Activated CD8-positive, alpha-beta memory T cell treated with anti-CD3 and anti-CD28 coated beads for 4 hours (primary cell): ENCODE measurements around the gene DYNC1I1.

Source experiments
- DNase-seq, 2 donors: peaks; one replicate each; pipeline ENCODE4 v3.0.0-alpha.2; 2020; ENCODE audit warnings: low read depth in 2 of 2

Gene DYNC1I1

DNA sequence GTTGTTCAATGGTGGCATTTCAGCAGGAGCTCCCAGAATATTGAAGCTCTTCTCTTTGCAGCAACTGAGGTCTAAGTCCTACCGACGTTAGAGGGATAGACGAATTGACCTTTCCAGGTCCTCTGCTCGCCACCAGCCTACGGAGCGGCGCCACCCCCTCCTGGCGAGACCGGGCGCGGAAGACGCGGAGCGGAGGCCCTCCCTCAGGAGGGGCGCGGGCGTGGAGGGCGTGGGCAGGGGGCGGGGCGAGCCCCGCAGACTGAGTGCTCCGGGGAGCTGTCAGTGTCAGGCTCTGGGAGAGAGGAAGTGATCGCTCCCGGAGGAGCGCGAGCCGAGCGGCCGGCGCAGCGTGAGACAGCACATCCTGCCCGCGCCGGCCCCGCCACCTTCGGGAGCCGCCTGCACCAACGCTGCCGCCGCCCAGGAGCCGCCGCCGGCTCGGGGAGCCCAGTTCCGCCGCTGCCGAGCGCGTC is at the start of gene DYNC1I1:
DYNC1I1 (plus strand) TSS at position 257 of the 473 bp plus-strand sequence. CDS start 32,176 bp downstream, outside the sequence.
- DNase-seq = no peak

DNA sequence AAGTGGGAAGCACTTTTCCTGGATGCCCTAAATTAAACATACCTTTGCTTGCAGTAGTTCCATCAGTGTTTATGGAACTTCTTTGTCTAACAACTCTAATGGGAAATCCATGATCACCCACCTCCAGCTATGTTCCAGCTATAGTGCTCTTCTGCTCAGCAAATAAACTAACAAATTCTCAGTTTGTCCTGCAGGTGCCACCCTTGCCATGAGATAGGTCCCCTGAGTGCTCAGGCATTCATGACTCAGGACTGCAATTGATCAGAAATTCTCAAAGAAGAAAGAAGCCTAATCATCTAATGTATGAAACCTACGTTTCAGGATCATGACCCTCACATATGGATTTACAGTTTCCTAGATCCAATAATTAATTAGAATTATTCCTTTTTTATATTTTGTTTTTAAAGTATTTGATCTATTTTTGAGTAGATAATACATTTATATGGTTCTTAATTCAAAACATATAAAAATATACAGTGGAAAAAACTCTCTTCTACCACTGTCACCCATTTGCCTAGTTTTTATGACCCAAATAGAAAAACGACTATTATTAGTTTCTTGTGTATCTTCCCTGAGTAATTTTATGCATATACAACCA is 48.7 kb upstream of the DYNC1I1 start:
- DNase-seq = no peak

DNA sequence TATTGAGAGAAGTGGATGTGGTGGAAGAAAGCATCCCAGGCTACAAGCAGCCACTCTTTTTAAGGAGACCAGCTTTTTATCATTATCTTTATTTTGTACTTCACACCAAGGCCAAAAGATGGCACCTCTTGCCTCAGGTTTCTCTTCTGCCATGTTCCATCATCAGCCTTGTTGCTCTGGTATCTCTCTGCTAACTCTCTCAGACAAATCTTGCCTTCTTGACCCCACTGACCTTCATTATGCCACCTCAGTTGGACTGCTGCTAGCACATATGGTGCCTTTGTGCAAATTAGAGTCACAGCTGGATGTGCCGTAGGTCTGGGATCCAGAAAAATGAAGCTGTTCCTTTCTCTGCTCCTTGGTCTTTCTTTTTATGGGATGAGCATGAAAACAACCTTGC is 47.1 kb upstream of the DYNC1I1 start:
- no peak for DNase-seq

DNA sequence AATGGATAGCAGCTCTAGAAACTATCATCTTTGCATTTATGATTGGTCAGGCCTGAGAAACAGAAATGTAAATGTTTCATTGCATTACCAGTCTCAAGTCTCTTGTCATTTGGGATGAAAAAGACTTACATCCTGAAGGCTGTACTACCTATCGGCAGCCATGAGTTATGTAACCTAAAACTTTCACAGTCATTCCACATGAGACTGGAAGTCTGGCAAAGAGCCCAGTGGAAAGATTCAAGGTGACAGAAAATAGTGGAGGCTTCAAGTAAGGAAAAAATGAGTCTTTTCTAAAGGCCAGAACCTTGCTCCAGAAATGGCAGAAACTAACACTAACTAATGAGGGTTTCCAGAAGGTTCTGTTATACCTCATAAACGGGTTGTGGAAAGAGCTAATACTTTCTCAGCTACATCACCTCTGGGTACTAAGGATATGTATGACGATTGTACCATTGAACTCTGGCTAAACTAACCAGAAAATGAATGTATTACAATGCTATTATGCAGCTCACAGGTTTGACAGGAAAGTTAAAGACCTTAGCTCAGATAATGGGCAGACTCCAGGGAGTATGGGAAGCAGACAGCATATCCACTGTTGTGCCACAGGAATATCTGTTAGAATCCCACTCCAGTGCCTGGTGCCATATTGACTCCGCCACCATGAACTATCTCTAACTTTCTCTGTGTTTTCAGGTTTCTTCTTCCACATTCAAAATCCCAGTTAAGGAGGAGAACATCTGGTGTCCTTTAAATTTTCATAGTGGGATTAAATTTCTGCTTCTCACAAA is 41.7 kb upstream of the DYNC1I1 start:
- DNase-seq = no peak

DNA sequence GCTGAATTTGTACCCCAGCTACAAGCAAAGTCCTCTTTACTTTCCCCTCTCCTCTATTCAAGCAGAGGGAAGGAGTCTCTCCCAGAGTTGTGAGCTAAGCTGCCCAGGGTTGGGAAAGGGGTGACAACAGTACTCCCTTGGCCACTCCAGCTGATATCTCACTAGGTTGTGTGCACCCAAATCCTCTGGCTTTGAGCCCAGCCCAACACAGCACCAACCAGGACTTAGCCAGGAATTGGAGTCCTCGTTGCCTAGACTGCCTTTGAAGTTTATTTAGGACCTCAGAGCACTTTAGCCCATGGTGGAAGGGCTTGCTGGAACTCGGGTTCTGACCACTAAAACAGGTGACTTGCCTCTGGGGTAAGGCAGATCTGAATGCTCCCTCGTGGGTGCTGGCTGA is 35.7 kb upstream of the DYNC1I1 start:
- no peak for DNase-seq

DNA sequence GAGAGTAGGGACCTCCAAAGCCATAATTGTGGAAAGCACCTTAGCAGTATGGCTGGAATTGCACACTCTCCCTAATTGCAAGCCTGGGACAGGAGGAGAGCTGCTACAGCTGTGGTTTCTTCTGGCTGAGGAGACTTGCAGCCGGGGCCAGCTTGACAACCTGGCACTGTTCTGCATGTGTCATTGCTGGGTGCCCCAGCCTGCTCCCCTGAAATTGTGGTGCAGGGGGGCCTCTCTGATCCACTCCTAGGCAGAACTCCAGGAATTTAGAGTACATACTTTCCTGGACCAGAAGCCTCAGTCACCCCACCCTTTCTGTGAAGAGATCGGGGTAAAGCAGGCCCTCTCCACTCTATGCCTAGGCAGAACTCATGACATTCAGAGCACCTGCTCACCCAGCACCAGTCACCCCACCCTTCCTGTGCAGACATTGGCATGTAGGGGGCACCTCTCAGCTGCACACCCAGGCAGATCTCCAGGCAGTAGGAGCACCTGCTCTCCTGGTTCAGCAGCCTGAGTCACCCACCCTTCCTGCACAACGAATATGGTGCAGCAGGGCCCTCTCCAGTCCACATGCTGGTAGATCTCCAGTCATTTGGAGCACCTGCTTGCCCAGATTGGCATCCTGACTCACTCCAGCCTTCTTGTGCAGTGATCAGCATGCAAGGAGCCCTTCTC is 34.4 kb upstream of the DYNC1I1 start:
- DNase-seq = no peak

DNA sequence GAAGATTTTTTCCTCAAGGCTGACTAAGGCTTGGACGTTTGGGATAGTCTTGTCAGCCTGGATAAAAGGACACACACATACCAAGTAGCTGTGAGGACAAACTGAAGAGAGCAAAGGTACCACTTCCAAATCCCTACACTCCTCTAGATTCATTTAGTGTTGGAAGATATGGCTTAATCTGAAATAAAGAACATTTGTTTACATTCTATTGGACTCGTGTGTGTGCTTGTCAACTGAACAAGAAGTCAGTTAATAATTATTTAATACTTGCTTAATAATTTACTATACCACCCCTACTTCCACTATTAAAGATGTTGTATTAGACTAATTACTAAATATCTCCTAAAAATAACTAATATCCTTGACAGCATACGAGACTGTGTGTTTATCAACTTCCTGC is 23.3 kb upstream of the DYNC1I1 start:
- no peak for DNase-seq

DNA sequence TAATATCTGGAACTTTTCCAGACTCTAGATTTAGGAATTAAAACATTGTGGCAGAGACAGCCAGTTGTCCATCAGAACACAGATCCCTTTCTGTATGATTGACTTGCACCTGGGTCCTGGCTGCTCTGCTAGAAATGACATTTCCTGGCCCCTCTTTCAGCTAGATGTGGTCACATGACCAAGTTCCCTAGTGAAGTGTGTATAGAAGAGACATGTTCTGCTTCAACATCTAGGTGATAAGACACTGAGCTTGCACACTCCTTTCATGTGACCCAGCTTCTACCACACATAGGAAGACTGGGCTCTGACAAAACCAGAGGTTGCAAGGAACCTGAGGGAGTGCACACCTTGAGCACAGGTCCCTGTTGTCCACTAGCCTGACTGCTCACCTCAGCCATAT is 22.8 kb upstream of the DYNC1I1 start:
- DNase-seq = no peak

DNA sequence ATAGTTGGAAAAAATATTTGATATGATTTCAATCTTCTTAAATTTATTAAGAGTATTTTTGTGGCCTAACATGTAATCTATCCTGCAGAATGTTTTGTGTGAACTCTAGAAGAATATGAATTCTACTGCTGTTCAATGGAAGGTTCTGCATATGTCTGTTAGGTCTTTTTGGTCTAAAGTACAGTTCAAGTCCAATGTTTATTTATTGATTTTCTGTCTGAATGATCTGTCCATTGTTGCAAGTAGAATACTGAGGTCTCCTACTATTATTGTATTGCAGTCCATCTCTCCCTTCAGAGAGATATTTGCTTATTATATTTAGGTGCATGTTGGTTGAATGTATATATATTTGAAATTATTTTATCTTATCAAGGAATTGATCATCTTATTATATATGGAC is 18.9 kb upstream of the DYNC1I1 start:
- DNase-seq = no peak

DNA sequence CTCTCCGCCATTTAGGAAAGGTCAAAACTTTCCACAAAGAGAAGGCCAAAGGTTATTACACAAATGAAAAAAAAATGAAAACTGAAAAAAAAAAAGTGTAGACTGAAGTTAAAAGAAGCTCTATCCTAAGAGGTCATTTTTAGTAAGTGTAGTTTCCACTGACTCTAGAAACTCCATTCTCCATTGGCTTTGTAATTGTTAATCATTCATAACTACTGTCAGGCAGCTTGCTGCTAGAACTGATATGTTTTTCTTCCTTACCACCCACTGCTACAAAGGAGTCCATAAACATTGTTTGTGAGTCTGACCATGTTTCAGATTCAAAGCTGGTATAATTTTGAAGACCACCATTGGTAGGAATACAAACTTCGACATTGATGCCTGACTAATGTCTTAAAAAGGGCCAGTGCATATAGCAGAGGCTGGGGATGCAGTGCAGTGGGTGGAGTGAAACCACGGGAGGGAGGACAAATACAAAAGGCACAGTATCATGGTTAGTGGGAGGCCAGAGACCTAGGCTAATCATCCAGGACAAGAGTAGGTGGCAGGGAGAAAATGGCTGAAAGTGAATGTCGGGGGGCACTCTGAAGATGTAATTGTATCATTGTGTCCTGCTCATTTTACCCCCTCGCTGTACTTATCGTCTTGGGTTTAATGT is 16.9 kb upstream of the DYNC1I1 start:
- DNase-seq = no peak

DNA sequence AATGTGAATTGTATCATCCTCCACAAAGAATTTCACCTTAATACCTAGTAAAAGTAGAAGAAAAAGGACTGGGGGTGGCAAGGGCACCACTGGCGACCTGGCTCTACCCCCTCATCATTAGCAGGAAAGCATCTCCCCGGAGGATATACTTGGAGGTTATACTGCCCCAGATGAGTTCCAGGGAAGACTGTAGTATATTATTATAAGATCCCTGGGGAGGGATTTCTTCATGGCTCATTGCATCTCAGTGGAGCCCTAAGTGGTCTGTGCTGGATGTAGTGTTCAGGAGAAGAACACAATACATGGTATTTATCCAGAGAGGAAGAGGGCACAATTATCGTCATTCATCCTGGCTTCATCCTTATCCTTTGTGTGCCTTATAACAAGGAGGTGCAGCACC is 14.2 kb upstream of the DYNC1I1 start:
- no peak for DNase-seq

DNA sequence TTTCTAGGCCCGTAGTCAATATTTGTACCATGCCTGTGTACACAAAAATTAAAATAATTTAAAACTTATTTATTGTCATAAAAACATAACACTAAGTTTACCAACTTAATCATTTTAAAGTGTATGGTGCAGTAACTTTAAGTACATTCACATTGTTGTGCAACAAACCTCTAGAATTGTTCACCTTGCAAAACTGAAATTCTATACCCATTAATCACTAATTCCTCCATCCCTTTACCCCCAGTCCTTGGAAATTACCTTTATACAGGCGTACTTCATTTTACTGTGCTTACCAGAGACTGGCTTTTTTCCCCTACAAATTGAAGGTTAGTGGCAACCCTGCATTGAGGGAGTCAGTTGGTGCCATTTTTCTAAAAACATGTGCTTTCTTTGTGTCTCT is 6.3 kb upstream of the DYNC1I1 start:
- no peak for DNase-seq

DNA sequence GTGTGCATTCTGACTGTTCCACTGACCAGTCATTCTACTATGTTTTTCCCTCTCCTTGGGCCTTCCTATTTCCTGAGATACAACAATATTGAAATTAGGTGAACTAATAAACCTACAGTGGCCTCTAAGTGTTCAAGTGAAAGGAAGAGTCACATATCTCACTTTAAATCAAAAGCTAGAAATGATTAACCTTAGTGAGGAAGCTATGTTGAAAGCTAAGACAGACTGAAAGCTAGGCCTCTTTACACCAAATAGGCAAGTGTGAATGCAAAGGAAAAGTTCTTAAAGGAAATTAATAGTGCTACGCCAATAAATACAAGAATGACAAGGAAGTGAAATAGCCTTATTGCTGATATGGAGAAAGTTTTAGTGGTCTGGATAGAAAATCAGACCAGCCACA is 5.7 kb upstream of the DYNC1I1 start:
- DNase-seq = no peak

DNA sequence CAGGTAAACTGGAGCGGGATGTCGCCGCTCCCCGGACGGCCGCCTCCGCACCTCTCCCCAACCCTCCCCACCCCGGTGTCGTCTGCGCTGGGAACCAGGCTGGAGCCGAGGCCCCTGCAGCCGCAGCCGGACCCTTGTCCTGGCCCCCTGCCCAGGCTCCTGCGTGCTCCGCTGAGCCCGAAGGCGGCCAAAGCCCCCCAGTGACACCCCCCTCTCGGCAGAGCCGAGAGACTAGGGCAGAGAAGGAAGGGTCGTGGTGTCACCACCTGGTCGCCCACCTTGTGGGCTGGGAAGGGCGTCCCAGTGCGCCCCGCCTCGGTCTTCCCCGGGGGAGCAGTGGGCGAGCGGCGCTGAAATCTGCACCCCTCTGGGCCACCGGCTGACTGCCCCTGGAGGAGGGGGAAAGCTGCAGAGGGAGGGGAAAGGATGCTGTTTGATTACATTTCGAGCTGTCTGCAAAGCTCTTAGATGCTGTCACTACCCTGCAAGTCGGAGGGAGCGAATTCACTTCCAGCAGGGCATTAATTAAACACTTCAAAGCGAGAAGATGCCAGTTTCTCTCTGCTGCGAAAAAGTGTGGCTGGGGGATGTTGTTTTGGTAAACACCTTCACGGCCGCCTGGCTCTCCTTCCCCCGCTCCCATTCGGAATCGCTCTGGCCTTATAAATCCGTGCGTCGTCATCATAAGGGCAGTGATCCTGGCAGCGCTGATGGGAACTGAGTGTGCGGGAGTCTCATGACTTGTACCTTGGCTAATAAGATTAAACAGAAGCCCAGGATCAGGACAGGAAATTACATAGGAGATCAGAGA is 622 bp downstream of the DYNC1I1 start:
- DNase-seq = no peak

DNA sequence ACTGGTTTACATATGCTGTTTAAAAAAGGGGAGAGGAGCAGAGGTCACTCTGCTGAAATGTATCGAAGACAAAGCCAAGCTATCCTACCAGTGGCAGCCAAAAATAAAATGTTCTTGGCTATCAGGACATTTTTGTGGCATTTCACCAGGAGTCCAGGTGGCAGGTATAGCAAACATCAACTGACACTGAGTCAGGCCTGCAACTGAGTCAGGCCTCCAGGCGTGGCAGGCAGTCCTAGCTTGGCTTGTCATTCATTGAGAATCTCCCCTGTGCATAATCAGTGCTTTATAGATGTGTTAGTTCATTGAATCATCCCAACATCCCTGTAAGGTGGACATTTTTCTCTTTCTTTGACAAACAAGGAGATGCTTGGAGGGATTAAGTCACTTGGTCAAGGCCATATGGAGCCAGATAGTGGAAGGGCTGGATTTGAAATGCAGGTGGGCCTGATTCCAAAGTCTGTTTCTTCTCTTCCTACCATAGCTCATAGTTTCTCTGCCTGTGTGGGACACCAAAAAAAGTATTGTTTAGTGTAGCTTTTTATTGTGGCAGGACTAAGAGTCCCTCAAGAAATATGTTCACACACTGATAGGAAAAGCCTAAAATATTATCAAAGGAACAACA is 4.3 kb downstream of the DYNC1I1 start:
- DNase-seq = no peak

DNA sequence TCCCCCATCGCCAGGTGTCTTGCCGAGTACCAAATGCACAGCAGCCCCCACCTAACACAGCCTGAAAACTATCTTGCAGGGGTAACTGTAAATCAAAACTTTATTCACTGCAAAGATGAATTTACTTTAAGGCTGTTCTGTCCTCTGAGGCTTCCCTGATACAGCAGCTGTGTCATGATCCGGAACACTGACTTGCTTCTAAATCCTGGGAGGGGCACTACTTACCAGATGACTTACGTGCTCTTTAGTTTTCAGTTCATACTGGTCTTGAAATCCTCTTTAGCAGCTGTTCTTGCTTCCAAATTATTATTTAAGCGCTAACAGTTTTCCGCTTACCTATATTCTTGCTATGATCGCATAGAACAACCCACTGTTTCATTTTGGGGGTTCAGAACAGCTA is 4.9 kb downstream of the DYNC1I1 start:
- no peak for DNase-seq

DNA sequence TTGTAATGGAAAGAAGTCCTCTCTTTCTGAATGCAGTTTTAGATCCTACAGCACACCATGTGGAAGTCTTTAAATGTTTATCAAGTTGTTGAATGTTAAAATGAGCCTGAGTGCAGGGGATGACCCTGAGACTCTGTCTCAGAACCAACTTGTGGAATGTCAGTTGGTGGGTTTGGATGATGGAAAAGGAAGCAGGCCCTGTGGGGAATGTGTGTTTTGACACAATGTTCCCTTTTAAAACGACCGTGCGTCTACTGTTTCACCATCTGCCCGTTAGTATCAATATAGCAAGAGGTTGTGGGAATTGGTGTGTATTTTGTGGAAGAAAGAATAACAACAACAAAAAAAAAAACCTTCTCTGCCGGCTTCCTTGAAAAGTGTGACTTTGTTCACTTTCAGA is 8.3 kb downstream of the DYNC1I1 start:
- no peak for DNase-seq

DNA sequence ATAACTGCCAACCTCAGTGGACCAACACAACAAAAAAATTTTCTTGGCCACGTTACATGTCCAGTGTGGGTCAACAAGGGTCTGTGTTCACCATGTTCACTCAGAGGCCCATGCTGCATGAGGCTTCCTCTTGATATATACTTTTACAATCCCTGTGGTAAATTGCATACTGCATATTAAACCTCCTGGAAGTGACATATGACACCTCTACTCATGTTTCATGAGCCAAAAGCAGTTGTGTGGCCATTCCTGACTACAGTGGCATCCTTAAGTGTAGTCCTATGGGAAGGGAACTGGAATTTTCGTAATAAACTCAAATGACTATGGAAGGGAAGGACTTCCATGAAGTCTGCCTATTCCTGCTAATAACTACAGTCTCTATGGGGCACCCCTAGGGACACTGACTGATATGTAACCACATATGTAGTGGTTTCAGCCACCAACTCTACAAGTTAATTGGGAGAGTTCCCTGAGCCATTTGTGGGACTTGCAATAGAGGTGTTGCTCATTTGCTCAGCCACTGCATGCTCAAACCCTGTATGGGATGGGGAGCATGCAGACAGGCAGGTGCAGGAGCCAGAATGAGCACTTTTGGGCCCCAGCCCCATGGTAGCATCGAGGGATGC is 9.7 kb downstream of the DYNC1I1 start:
- DNase-seq = no peak

DNA sequence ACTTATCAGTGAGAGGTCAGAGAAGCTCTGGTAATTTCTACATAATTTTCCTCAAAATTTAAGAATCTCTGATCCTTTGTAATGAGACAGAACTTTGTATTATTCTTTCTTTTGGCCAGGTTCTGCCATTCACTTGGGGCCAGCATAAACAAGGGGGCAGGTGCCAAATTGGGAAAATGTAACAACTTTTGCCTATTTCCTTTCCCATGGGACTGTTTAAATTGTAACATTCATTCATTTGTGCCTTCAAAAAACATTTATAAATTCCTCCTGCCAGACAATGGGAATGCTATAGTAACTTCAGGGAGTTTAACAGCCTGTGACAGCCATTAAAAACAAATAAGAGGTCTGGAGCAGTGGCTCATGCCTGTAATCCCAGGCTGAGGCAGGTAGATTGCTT is 12.4 kb downstream of the DYNC1I1 start:
- no peak for DNase-seq

DNA sequence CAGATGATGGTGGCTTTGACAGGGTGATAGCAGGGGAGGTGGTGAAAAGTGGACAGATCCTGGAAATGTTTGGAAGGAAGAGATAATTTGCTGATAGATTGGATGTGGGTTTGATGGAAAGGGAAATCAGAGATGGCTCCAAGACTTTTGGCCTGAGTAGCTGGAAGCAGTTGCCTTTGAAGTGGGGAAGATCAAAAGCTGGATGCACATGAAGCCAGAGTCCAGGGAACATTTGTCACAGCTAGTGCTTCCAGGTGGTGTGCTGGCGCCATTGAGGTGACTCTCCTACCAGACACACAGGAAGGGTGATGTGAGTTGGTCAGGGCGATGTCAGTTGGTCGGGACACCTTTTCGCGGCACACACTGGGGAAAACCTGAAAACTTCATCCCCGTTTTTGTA is 15.9 kb downstream of the DYNC1I1 start:
- no peak for DNase-seq

DNA sequence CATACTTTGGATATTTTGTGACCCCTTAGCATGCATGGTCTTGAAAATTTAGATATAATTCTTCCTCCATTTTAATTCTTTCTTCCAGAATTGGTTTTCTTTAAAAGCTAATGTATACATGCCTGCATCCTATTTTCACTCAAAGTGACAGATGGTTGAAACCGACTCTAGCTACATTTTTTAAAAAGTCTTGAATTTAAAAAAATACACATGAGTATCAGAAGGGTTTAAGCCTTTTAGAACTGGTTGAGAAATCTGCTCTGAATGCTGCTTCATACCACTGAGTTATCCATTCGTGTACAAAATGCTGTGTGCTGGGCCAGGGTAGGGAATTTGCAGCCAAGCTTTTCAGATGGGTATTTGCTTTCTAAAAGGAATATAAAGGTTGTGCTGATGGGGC is 16.5 kb downstream of the DYNC1I1 start:
- DNase-seq = no peak
